Measurements from ENCODE around the gene ARHGAP42.
"Not testable (repeated sequence)": the region's sequence is repeated elsewhere in the genome, so short reads cannot be mapped to it uniquely, and the experiment has no call there.

ARHGAP42 gene

DNA sequence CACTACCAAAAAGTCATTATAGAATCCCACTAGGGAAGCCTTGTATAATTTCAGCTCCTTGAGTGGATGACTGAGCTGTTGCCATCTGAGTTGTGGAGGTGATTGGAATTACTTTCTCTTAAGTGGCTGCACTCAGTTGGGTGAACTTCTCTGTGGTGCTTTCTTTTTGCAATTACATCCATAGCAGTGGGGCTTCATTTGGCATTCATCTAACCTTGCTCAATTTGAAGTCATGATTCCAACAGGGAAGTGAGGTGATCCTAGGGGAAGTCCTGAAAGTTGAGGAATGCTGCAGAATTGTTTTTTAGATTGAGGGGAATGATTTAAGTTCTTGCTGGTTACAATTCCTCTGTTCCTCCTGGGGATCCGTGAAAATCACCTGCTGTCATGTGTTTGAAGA lies 39.6 kb downstream of the ARHGAP42 start:
- DNase-seq (ENCODE audit: low read depth in 2 of 2, low spot score in 1 of 2): no peak

DNA sequence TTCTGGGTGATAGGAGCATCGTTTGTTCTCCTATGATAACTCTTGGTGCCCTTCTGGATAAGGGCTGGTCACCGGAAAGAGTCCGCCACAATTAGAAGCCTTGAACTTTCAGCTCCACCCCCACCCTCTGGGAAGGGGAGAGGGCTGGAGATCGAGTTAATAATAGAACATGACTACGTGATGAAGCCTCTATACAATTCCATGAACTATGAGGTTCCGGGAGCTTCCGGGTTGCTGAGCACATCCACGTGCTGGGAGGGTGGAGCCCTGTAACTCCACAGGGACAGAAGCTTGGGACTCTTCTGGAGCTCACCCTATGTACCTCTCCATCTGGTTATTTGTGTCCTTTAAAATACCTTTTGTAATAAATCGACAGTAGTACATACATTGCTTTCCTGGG lies 40.3 kb downstream of the ARHGAP42 start:
- no peak for DNase-seq (ENCODE audit: low read depth in 2 of 2, low spot score in 1 of 2)

DNA sequence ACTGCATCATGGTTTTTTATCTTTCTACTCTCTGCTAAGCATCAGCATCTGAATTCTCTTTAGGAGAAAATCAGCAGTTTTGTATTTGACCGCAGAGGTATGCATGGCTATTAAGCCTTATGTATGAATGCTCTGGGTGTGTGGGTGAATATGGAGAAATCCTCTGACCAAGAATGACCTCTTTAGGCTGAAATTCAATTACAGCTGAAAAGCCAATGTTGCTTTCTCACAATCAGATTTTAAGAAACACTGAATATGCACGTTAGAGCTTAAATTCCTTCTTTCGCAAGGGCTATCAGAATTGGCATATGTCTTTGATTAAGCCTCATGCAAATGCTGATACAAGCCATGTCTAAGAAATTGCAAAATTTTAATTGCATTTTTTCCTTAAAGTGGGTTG lies 43.2 kb downstream of the ARHGAP42 start:
- DNase-seq (ENCODE audit: low read depth in 2 of 2, low spot score in 1 of 2): no peak

DNA sequence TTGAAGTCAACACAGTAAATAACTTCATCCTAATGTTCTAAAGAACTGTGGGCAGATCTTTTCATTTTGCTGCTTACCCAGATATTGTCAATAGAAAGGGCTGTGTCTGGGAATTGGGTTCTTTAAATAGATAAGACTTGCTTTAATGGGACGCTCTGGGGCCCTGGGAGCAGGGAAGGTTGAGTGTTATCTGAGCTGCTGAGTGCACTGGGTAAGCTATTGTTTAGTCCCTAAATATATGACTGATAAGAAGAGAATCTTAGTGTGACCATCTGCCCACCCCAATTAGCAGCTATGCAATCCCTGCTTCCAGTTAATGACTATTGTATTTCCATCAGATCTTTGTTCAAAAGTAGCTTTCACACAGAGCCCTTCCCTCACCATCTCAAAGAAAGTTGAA lies 44.4 kb downstream of the ARHGAP42 start:
- DNase-seq (ENCODE audit: low read depth in 2 of 2, low spot score in 1 of 2): no peak

DNA sequence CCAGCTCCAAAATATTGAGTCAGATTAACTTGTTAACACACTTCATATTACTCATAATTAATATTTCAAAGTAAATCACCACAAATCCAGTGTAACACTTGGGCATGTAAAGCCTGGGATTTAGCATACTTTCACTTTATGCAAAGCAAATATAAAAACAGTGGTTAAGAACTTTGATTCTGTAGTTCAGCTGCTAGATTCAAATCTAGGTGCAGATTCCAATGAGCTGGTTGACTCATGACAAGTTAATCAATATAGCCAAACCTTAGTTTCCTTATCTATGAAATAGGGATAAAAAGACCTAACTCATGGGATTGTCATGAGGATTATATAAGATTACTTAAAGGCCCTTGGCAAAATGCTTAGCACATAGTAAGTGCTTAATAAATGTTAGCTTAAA lies 45.9 kb downstream of the ARHGAP42 start:
- DNase-seq (ENCODE audit: low read depth in 2 of 2, low spot score in 1 of 2): no peak

DNA sequence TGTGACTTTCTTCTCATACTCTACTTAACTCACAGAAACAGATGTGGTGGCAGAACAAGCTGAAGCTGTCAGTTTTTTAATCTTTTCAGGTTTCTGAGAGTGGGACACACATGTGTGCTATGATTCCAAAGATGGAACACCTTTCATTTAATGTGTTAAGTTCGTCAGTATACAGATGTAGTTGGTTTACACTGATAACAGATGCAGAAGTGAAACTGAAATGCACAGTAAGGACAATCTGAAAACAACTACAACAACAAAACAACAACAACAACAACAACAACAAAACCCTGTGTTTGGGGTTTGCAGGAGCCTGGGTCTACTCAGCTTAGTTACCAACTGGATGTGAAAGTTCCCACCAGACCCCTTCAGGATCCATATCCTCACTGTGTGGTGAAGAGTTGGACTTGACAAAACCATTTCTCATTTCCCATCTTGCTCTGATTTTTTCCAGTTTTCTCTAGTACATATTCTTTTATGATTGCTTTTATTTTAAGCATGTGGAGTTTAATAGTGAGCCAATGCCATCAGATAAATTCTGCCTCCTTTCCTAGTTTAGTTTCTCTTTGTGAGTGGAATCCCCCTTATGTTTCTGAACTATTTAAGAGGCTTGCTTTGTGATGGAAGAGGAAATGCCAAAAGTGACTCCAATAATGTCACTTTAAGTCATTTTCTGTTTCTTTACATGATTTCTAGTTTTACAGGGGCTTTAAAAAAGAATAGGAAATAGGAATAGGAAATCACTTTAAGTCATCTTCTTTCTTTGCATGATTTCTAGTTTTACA lies 47.8 kb downstream of the ARHGAP42 start:
- DNase-seq (ENCODE audit: low read depth in 2 of 2, low spot score in 1 of 2): no peak

DNA sequence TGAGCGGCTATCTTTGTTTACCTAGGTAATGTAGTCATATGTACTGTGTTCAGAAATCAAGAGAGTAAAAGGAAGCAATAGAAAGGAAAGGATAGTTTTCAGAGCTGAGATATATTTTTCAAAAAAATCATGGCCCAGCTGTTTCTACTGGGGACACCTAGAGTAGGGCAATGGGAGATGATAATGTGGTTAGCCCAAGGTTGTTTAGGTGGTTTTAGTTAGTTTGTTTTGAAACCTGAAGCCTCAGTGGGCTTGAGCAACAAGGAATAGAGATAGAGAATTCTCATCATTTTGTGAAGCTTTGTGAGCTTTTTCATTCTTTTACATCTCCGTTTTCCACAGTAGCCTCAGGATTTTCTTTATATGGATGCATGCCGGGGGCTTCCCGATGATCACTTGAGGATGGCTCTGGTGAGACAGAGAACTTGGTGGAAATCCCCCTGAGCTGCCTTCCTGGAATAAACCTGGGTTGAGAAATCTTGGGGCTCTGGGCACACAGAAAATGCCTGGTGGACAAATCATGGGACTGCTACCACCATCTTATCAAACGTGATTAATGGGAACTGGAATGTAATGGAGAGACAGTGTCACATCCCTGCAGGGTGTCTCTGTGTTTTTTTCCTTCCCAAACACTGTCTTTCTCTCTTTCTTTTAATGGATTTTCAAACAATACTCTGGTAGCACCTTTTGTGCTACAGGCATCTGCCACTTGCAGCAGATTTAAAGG lies 49.0 kb downstream of the ARHGAP42 start:
- DNase-seq (ENCODE audit: low read depth in 2 of 2, low spot score in 1 of 2): no peak

DNA sequence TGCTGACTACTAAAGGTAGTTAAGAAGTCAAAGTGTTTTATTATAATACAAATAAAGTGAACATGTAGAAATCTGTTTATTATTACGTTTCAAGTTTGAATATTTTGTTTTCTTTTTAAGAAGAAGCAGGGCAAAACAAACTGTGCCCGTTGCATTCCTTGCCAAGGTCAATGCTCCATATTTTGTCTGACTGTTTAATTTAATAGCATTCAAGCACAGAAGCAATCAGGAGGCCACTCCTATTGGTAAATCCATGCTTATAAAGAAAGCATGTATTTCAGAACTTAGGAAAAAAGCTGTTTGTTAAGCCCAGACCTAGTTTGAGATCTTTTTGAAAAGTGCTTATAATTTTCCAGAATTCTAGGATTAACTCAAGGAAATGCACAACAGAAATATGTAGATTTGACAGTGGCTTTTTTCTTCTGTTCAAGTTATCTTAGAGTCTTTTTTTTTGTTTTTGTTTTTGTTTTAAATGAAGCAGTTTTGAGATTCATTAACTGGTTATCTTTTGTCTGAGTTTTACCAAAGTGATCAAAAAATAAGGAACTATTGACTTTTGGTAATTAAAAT lies 51.7 kb downstream of the ARHGAP42 start:
- no peak for DNase-seq (ENCODE audit: low read depth in 2 of 2, low spot score in 1 of 2)

DNA sequence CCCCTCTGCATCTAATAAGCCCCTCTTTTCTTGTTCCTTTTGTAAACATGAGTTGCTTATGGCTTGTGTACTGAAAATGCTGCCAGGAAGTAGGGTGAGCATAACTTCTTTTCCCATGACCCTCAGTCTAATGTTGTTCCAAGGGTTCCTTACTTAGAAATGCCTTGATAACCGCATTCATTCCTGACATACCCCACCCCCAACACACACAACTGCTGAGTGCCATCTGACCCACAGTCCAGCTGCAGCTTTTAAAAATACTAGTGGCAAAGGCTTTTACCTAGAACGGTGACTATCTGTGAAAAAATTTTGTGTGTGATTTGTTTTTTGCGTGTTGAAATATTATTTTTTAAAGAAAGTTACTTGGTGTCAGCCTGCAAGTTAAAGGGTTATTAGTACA lies 52.6 kb downstream of the ARHGAP42 start:
- DNase-seq (ENCODE audit: low read depth in 2 of 2, low spot score in 1 of 2): no peak

DNA sequence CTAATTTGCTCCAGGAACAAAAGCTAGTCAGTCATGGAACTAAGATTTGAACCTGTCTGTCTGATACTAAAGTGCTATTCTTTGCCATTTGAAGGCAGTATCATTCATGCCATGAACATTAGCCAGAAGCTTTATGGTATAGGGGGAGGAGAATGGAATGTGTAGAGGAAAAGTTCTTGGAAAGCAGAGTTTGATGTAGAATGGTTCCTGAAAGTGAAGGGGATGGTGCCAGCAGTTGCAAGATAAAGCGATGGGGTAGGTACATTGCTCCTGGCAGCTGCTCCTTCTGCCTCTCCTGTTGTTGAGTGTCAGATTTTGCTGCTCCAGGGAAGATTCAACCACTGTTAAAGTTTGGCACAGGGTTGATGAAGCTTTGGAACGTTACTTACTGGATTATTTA lies 53.4 kb downstream of the ARHGAP42 start:
- DNase-seq (ENCODE audit: low read depth in 2 of 2, low spot score in 1 of 2): no peak

DNA sequence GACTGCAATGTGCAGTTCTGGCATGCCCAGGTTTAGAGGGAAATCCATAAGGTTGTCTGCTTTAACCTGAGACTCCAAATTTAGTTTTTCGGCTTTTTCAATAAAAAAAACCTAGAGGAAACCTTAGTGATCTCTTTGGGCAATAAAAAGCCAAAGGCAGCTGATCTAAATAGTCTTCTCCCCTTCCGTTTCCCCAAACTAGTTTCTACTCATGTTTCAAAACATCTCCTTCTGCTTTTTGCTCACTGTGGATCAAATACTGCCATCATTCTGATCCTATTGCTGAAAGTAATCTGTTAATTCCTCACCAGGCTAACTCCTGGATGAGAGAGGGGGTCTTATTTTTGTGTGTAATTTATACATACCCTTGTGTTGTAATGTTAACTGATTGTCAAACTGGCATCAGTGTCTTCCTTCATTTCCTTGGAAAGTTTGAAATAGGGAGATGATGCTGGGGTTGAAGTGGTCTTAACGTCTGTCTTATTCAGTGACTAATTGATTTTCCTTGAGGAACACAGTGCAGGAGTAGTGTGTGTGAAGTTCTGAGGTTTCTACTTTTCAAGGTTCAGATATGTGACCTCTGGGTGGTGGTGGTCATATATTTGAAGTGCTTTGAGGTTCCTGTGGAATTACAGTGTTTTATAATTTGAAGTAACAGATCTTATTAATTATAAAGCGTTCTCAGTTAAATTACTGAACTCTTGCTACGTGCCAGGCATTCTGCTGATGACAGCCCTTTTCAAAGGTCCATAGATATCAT lies 55.0 kb downstream of the ARHGAP42 start:
- DNase-seq (ENCODE audit: low read depth in 2 of 2, low spot score in 1 of 2): no peak

DNA sequence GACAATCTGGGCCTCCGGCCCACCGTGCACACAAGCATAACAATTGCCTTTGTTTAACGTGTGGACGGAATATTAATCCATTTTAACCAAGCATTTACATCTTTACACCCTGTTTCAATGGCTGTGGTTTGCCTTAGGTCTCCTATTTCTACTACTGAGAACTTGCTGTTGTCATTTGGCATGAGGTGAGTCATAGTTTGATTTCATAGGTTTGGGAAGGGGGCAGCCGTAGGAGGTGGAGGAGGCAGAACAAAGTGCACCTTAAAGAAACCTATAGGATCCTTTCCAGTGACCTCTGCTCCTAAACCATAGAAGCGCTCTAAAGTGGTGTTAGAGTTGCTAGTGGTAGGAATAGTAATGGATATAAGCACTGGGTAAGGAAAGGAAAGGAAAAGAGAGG lies 59.4 kb downstream of the ARHGAP42 start:
- no peak for DNase-seq (ENCODE audit: low read depth in 2 of 2, low spot score in 1 of 2)

DNA sequence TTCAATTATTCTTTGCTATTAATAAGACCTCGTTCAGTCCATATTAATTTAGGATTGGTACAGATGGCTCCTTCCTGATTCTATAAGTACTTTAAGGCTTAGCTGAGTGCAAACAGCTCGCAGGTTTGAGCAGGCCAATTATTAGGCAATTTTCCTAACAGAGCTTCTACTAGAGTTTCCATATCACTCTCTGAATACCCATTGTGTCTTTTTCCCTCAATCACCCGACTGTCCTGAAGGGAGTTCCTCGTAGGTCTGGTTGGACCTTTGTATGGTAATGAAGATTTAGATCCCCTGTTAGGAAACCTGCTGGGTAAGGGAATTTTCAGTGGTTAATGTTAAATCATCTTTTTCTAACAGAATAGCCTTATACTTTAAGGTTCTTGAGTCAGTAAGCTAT lies 61.1 kb downstream of the ARHGAP42 start:
- DNase-seq (ENCODE audit: low read depth in 2 of 2, low spot score in 1 of 2): no peak

DNA sequence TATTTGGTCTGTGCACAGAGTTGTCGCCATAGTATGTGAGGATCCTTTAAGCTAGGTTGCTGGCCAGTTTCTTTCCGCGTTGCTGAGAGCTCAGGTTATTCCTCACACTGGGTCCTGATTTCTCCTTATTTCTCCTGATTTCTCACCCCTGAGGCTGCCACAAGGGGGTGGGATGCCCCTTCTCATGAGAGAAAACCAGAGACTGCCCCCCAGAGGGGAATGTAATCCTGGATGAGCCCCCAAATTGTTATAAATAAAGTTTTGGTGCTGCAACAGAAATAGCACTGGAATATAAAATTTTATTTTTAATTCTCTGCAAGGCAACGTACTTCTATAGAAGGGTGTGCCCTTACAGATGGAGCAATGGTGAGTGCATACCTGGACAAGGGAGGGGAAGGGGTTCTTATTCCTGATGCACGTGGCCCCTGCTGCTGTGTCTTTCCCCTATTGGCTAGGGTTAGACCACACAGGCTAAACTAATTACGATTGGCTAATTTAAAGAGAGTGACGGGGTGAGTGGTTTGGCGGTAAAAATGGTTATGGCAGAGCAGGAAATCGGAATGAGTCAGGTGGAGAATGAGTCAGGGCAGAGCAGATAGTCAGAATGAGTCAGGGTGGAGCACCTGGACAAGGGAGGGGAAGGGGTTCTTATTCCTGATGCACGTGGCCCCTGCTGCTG lies 62.9 kb downstream of the ARHGAP42 start:
- not testable (repeated sequence) for DNase-seq (ENCODE audit: low read depth in 2 of 2, low spot score in 1 of 2)

DNA sequence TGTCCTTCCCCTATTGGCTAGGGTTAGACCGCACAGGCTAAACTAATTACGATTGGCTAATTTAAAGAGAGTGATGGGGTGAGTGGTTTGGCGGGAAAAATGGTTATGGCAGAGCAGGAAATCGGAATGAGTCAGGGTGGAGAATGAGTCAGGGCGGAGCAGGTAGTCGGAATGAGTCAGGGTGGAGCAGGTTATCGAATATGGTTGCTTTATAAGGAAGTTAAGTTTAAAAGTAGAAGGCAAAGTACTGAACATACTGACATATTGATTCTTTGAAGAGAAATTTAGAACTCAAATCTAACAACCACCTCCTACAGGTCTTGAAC lies 63.4 kb downstream of the ARHGAP42 start:
- DNase-seq (ENCODE audit: low read depth in 2 of 2, low spot score in 1 of 2): not testable (repeated sequence)

DNA sequence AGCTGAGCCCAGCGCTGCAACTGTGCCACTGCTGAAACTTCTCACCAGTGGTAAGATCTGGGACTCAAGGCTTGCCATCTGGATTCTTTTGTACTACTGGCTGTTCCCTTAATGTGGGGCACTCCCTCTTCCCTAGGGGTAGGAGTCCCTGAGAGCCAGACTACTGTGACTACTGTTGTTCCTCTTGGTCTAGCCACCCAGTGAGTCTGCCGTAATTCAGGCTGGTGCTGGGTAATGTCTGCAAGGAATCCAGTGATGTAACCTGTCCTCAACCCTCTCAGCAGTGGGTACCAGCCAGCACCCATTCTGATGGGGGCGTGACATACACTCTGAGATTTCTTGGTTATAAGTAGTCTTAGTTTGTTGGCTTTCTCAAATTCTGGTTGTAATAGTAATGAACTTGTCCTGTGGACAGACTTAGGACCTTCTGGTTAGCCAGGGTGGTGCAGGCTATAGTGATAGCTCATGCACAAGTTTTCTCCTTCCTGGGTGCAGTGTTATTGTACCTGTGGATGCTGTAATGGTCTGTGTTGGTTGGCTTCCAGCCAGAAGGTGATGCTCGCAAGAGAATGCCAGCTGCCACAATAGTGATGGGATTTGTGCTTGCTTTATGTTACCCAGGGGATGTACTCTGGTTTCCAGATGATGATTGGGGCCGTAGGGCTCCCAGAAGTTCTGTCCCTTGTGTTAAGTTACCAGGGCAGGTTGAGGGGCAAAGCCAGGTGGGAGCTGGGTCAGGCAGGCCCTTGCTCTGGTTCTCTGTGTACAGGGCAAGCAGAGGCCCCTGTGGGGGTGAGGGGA lies 65.5 kb downstream of the ARHGAP42 start:
- no peak for DNase-seq (ENCODE audit: low read depth in 2 of 2, low spot score in 1 of 2)

DNA sequence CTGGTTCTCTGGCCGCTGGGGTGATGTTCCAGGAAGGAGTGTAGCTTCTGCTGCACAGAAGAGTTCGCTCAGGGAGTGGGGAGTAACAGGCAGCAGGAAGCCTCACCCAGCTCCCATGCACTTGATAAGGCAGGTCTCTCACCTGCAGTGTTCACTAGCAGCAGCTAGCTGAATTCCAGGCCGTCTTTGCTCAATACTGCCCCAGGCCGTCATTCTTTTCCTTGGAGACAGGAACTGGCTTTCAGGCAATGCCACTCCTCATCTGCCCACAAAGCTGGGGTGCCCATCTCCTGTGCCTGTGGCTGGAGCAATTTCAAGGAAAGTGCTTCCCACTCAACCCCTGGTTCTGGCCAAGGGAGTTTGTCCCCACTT lies 66.1 kb downstream of the ARHGAP42 start:
- no peak for DNase-seq (ENCODE audit: low read depth in 2 of 2, low spot score in 1 of 2)

DNA sequence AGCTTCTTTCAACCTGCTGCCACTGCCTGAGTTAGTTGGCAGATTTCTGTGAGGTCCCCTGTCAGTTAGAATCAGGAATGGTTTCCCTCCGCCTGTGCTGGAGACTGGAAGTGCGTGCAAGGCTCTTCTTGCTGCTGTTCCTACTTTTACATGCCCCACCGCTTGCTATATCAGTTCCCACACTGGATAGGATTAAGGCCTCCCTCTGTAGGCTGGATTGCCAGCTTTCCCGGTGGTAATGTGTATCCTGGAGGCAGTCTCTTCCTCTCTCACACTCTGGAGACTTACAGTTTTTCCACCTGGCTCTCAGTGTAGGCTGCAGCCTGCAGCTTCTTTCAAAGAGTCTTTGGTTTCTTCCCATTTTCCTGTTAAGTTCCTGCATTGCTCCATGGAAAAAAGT lies 66.5 kb downstream of the ARHGAP42 start:
- DNase-seq (ENCODE audit: low read depth in 2 of 2, low spot score in 1 of 2): no peak

DNA sequence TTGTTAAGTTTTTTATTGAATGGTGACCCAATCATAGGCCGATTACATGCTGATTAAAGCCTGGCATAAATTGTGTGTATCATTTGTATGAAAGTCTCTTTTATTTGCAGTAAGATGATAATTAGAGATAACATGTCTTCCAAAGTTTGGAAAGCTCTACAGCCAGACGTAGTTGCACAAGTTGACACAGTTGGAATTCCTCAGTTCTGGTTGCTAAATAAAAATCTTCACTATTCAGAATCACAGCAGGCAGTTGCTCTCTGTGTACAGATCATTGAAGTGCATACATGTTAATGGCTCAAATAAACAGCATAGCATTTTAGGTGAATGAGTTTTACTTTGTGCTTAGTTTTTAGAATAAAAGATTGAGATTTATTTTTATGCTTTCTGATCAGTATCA lies 69.5 kb downstream of the ARHGAP42 start:
- DNase-seq (ENCODE audit: low read depth in 2 of 2, low spot score in 1 of 2): no peak

DNA sequence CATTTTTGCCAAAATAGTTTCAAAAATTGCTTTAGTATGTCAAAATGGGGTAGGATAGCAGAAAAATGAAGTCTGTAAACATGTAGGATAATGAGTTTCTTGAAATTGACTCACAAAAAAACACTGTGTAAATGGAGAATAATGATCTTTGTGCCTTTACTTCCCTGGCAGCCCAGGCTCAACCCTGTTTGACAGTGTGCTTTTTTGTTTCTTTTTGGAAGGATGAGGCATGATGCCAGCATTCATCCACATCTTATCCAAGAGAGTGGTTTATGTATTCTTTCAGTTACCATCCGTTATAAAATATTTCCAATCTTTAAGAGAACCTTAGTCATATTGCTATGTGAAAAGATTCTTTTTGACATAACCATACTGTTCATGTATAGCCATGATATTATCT lies 70.6 kb downstream of the ARHGAP42 start:
- DNase-seq (ENCODE audit: low read depth in 2 of 2, low spot score in 1 of 2): no peak

DNA sequence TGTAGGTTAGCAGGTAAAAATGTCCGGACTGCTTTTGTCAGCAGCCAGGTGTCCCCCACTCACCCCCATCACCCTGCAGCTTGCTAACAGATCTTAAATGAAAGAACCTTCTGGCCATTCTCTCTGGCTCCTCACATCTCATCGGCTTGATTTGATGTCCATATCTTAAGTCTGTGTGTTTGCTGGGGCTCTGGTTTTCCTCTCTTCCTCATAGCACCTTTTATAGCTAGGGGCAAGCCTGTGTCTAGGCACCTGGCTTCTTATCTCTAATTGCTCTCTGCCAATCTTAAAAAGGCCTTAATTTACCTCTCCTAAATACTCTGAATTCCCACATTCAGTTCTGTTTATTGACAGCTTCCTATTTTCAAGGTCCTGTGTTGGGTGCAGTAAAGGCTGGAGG lies 72.0 kb downstream of the ARHGAP42 start:
- DNase-seq (ENCODE audit: low read depth in 2 of 2, low spot score in 1 of 2): no peak
